Calu3 (cell line): ENCODE results near the gene TRIM72. TPM values are rescaled to one million over a fixed set of nuclear protein-coding genes. Genes with fewer than 3 reads are reported as not detected.
"Not testable (repeated sequence)": the region's sequence is repeated elsewhere in the genome, so short reads cannot be mapped to it uniquely, and the experiment has no call there.

Experiments used
- BruUV-seq: library from RNA; stranded (reverse); fragments of 400-500 nt; replicated peaks from 2 replicates; lab custom pipeline; 2021; lab: Mats Ljungman, UMichigan
- CTCF ChIA-PET: fragments of 300-600 bp; sonication (Branson Sonifier 250); formaldehyde crosslinking; loops from one replicate; lab custom pipeline; 2022; ENCODE audit warnings: antibody characterized with exemption; lab: Charles Lee
- DNase-seq: peaks from one replicate; pipeline ENCODE4 v3.0.0; 2022
- H3K27ac Mint-ChIP-seq: one replicate; pipeline ENCODE4 v1.8.0; 2022; ENCODE audit warnings: mixed read lengths; ENCODE audit not compliant: unreplicated experiment
- H3K27me3 Mint-ChIP-seq: one replicate; pipeline ENCODE4 v1.8.0; 2022; ENCODE audit warnings: mixed read lengths; ENCODE audit not compliant: unreplicated experiment
- H3K36me3 Mint-ChIP-seq: one replicate; pipeline ENCODE4 v1.8.0; 2022; ENCODE audit warnings: mild to moderate bottlenecking, moderate library complexity, mixed read lengths; ENCODE audit not compliant: insufficient read depth, unreplicated experiment
- H3K4me1 Mint-ChIP-seq: one replicate; pipeline ENCODE4 v1.8.0; 2022; ENCODE audit warnings: mild to moderate bottlenecking, low read depth, mixed read lengths; ENCODE audit not compliant: unreplicated experiment
- H3K4me3 Mint-ChIP-seq: one replicate; pipeline ENCODE4 v1.8.0; 2022; ENCODE audit warnings: mild to moderate bottlenecking, low read depth, moderate library complexity, mixed read lengths; ENCODE audit not compliant: unreplicated experiment
- H3K9me3 Mint-ChIP-seq: one replicate; pipeline ENCODE4 v1.8.0; 2022; ENCODE audit warnings: low read depth, mixed read lengths; ENCODE audit not compliant: unreplicated experiment
- CTCF ChIP-seq: fragments of 200-600 bp; IDR thresholded peaks from one replicate; pipeline ENCODE4 v1.8.0; 2022; ENCODE audit warnings: antibody characterized with exemption; ENCODE audit not compliant: unreplicated experiment
- intact Hi-C: fragments of 100-400 bp; cut with micrococcal nuclease; formaldehyde crosslinking; loops from one replicate; pipeline ENCODE4 v1.10.0; 2022; ENCODE audit not compliant: unreplicated experiment
- total RNA-seq: library from RNA; stranded (reverse); gene quantifications from 2 replicates; pipeline ENCODE4 v1.2.3, GENCODE V29; 2022

The TRIM72 gene
- total RNA-seq, 1 experiment from 2014 or later, result not detected

- H3K4me1 Mint-ChIP-seq, result peaks cover 10% of the 10 kb centered on the region
- H3K27me3 Mint-ChIP-seq, result no peaks in the 10 kb centered on the region
- H3K36me3 Mint-ChIP-seq, result peaks cover 95% of the 10 kb centered on the region
- no peak overlapping the region for H3K4me3 Mint-ChIP-seq
- CTCF ChIA-PET, result no interaction called here
- DNase-seq, result no peak
- peak overlapping the region; percentile 24 for H3K27ac Mint-ChIP-seq
- BruUV-seq, result no TSS peak
- TF ChIP-seq CTCF, result no peak
- no peaks in the 10 kb centered on the region for H3K9me3 Mint-ChIP-seq
- intact Hi-C loops, result no loop called here
Measured at GRCh38 chr16:31192856-31193642, 20.9 kb upstream of the TRIM72 start.

GRCh38 chr16:31193874-31194273 lies 20.0 kb upstream of the TRIM72 start:
- no peak overlapping the region for H3K4me3 Mint-ChIP-seq
- TF ChIP-seq CTCF, result no peak
- no TSS peak for BruUV-seq
- CTCF ChIA-PET, result no interaction called here
- H3K36me3 Mint-ChIP-seq, result peaks cover 92% of the 10 kb centered on the region
- H3K9me3 Mint-ChIP-seq, result no peaks in the 10 kb centered on the region
- peak overlapping the region; percentile 24 for H3K27ac Mint-ChIP-seq
- DNase-seq, result no peak
- H3K4me1 Mint-ChIP-seq, result peaks cover 11% of the 10 kb centered on the region
- intact Hi-C loops, result no loop called here
- no peaks in the 10 kb centered on the region for H3K27me3 Mint-ChIP-seq

GRCh38 chr16:31194898-31195297 lies 19.0 kb upstream of the TRIM72 start:
- Mint-ChIP-seq H3K27ac (no peak overlapping the region), H3K9me3 (no peaks in the 10 kb centered on the region), H3K4me3 (no peak overlapping the region), H3K27me3 (no peaks in the 10 kb centered on the region), H3K36me3 (peaks cover 90% of the 10 kb centered on the region), H3K4me1 (peaks cover 17% of the 10 kb centered on the region)
- intact Hi-C loops, result no loop called here
- TF ChIP-seq CTCF, result no peak
- BruUV-seq, result TSS peak; percentile 1
- CTCF ChIA-PET, result no interaction called here
- no peak for DNase-seq

DNA sequence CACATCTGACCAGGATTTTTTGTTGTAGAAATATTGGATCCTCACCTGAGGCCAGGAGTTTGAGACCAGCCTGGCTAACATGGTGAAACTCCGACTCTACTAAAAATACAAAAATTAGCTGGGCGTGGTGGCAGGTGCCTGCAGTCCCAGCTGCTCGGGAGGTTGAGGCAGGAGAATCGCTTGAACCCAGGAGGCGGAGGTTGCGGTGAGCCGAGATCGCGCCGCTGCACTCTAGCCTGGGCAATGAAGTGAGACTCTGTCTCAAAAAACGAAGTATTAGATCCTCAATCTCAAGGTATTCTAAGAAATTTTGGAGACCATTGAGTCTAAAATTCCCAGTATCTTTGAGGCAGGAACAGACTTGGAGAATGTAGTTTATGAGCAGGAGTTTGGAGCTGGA lies 18.1 kb upstream of the TRIM72 start:
- CTCF ChIA-PET, result not testable (repeated sequence)

More for the DNA sequence above, 18.1 kb upstream of the TRIM72 start:
- DNase-seq, H3K9me3 Mint-ChIP-seq, BruUV-seq, H3K27me3 Mint-ChIP-seq, intact Hi-C loops, H3K4me3 Mint-ChIP-seq: not testable (repeated sequence)
- Mint-ChIP-seq H3K36me3 (peaks cover 90% of the 10 kb centered on the region), H3K27ac (peak overlapping the region; percentile 10), H3K4me1 (peaks cover 15% of the 10 kb centered on the region)
